H7 (cell line): ENCODE measurements around the gene NPAS3. TPM values are rescaled to one million over a fixed set of nuclear protein-coding genes. Genes with fewer than 3 reads are reported as not detected.
A peak's percentile ranks its signal among the peaks of the same experiment; 100 is the strongest.

Experiments
- DNase-seq: peaks from one replicate; pipeline ENCODE4 v3.0.0; 2012
- H3K27me3 ChIP-seq: 2 replicates; pipeline ENCODE4 v1.6.0; 2011; ENCODE audit warnings: mild to moderate bottlenecking, low read length; ENCODE audit not compliant: control insufficient read depth, insufficient read depth
- H3K36me3 ChIP-seq: replicated peaks from 2 replicates; pipeline ENCODE4 v1.5.1; 2011; ENCODE audit warnings: low read length; ENCODE audit not compliant: control insufficient read depth, insufficient read depth
- H3K4me3 ChIP-seq: 2 replicates; pipeline ENCODE4 v1.5.1; 2011; ENCODE audit warnings: low read depth, mild to moderate bottlenecking, control low read depth, low read length, moderate library complexity; ENCODE audit not compliant: insufficient read depth
- total RNA-seq: library from RNA; depleted of rRNA; stranded (reverse); fragments of >200 nt; shearing (Covaris generic); gene quantifications from 2 replicates; pipeline ENCODE4 v1.2.3, GENCODE V29; 2014

The NPAS3 gene
- total RNA-seq, 1 experiment from 2014 or later, result 4.3 TPM

- Histone ChIP-seq H3K27me3 (no peaks in the 10 kb centered on the region), H3K4me3 (no peak overlapping the region), H3K36me3 (no peaks in the 10 kb centered on the region)
- DNase-seq, result no peak
Measured at GRCh38 chr14:33808187-33808586, 869.5 kb downstream of the NPAS3 start.

GRCh38 chr14:33809396-33809981 is 870.8 kb downstream of the NPAS3 start:
- no peak overlapping the region for H3K4me3 ChIP-seq
- H3K36me3 ChIP-seq, result no peaks in the 10 kb centered on the region
- H3K27me3 ChIP-seq, result no peaks in the 10 kb centered on the region
- no peak for DNase-seq

- DNase-seq, result no peak
- H3K36me3 ChIP-seq, result no peaks in the 10 kb centered on the region
- no peaks in the 10 kb centered on the region for H3K27me3 ChIP-seq
- H3K4me3 ChIP-seq, result no peak overlapping the region
Measured at GRCh38 chr14:33810308-33810707, 871.6 kb downstream of the NPAS3 start.

- no peaks in the 10 kb centered on the region for H3K36me3 ChIP-seq
- H3K27me3 ChIP-seq, result no peaks in the 10 kb centered on the region
- no peak overlapping the region for H3K4me3 ChIP-seq
- DNase-seq, result no peak
Measured at GRCh38 chr14:33811721-33812120, 873.0 kb downstream of the NPAS3 start.

- no peak overlapping the region for H3K4me3 ChIP-seq
- no peaks in the 10 kb centered on the region for H3K27me3 ChIP-seq
- no peak for DNase-seq
- H3K36me3 ChIP-seq, result no peaks in the 10 kb centered on the region
Measured at GRCh38 chr14:33812181-33812580, 873.5 kb downstream of the NPAS3 start.

- DNase-seq, result no peak
- H3K36me3 ChIP-seq, result no peaks in the 10 kb centered on the region
- no peak overlapping the region for H3K4me3 ChIP-seq
- no peaks in the 10 kb centered on the region for H3K27me3 ChIP-seq
Measured at GRCh38 chr14:33812601-33813000, 873.9 kb downstream of the NPAS3 start.

- Histone ChIP-seq H3K36me3 (no peaks in the 10 kb centered on the region), H3K27me3 (no peaks in the 10 kb centered on the region), H3K4me3 (no peak overlapping the region)
- no peak for DNase-seq
Measured at GRCh38 chr14:33814010-33814409, 875.3 kb downstream of the NPAS3 start.

DNA sequence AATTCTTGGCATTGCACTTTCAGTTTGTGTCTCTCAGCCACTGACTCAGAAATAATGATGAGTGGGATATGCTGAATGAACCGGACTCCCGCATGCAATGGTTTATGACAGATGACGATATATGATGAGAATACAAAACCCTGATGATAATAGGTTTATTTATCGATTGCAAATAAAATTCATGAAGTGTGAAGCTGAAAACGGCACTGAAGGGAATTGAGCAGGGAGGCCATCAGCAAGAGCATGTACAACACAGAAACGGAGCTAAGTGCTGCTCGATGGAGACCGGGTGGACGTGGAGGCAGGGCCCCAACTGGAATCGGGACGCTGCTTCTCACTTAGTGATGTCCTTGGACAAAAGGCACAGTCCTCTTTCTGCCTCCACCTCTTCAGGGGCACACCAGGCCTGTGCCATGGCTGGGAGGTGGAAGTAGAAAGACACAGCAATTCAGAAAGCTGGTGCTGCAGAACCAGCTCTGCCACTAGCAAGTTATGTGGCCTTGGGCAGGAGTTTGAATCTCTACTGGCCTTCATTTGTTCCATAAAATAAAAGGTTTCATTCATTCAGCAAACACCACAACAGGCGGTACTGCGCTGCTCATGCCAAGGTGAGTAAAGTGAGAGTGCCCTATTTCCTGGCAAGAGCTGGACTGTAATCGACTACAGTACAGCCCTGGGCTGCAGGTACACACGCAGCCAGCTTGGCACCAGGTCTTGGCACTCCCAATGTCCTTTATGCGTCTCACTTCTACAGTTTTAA is 895.2 kb downstream of the NPAS3 start:
- no peaks in the 10 kb centered on the region for H3K27me3 ChIP-seq
- no peak overlapping the region for H3K4me3 ChIP-seq
- no peaks in the 10 kb centered on the region for H3K36me3 ChIP-seq
- DNase-seq, result no peak

- H3K4me3 ChIP-seq, result no peak overlapping the region
- H3K36me3 ChIP-seq, result no peaks in the 10 kb centered on the region
- no peaks in the 10 kb centered on the region for H3K27me3 ChIP-seq
- DNase-seq, result peak; percentile 24
Measured at GRCh38 chr14:33834466-33835260, 896.0 kb downstream of the NPAS3 start.

DNA sequence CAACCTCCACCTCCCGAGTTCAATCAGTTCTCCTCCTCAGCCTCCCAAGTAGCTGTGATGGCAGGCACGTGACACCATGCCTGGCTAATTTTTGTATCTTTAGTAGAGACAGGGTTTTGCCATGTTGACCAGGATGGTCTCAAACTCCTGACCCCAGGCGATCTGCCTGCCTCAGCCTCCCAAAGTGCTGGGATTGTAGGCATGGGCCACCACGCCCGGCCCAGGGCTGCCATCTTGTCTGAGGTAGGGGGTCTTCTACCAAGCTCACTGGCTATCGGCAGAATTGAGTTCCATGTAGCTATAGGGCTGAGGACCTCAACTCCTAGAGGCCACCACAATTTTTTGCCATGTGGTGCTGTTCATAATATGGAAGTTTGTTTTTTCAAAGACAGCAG is 896.6 kb downstream of the NPAS3 start:
- H3K36me3 ChIP-seq, result no peaks in the 10 kb centered on the region
- H3K4me3 ChIP-seq, result no peak overlapping the region
- no peak for DNase-seq
- no peaks in the 10 kb centered on the region for H3K27me3 ChIP-seq

DNA sequence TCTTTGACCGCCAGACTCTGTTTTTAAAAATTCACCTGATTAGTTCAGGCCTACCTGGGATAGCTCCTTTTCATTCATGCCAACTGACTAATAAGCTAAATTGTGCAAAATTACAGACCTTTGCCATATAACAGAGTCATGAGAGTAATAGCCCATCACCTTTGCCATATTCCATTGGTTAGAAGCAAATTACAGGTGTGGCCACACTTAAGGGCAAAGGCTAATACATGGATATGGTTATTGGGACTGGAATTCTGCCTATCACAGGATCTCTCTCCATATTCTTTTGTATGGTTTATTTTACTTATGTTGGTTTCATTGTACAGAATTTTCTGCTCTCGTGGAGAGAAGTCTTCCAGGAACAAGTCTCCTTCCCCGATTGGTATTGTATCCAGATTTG is 897.0 kb downstream of the NPAS3 start:
- Histone ChIP-seq H3K27me3 (no peaks in the 10 kb centered on the region), H3K36me3 (no peaks in the 10 kb centered on the region), H3K4me3 (no peak overlapping the region)
- no peak for DNase-seq

- no peaks in the 10 kb centered on the region for H3K27me3 ChIP-seq
- H3K4me3 ChIP-seq, result no peak overlapping the region
- no peak for DNase-seq
- no peaks in the 10 kb centered on the region for H3K36me3 ChIP-seq
Measured at GRCh38 chr14:33836203-33836899, 897.7 kb downstream of the NPAS3 start.

DNA sequence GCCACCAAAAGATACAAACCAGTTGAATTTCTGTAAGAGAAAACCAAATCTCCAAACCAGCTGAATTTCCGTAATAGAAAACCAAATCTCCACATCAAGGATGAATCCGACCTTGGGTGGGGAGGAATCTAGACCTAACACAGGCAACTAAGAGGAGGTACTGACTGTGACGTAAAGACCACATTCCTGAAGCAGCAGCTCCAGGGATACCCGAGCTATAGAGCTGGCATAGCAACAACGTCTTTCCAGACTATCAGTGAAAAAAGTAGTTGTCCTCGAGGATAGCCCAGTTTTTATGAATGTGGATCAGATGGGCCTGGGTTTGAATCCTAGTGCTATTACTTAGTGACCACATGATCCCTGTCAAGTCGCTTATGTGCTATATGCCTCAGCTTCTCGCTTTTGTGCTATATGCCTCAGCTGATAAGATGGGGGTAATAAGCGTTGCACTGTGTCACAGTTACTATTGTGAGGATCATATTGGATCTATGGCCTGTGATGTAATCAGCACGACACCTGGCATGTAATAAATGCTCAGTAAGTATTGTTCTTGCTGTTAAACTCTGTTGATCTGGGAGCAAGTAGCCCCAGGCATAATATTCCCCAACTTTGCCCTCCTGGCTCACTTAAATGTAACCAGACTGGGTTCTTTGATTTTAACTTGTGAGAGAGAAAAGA is 898.4 kb downstream of the NPAS3 start:
- no peak overlapping the region for H3K4me3 ChIP-seq
- no peak for DNase-seq
- no peaks in the 10 kb centered on the region for H3K27me3 ChIP-seq
- no peaks in the 10 kb centered on the region for H3K36me3 ChIP-seq
